SK-N-SH (cell line): ENCODE results near the gene ASF1B. TPM values are rescaled to one million over a fixed set of nuclear protein-coding genes. Genes with fewer than 3 reads are reported as not detected.

ENCODE experiments used
- CTCF ChIA-PET: fragments of 300-600, 350-600 bp; formaldehyde crosslinking; extraction: SDS; loops from one replicate; lab custom pipeline; 2021; lab: Yijun Ruan, JAX
- POLR2A ChIA-PET: fragments of 350-600 bp; sonication (Branson Sonifier 250); formaldehyde crosslinking; extraction: SDS; loops from one replicate; lab custom pipeline; 2020; ENCODE audit warnings: antibody characterized with exemption, inconsistent platforms; lab: Yijun Ruan, JAX
- DNase-seq: peaks from one replicate; pipeline ENCODE4 v3.0.0; 2012
- H2AFZ ChIP-seq: fragments of 200-600 bp; sonication (generic); 2 replicates; pipeline ENCODE4 v1.8.1; 2016; ENCODE audit warnings: antibody characterized with exemption, mild to moderate bottlenecking, low read depth
- H3F3A ChIP-seq: fragments of 200-600 bp; sonication (generic); replicated peaks from 2 replicates; pipeline ENCODE3; 2016; ENCODE audit warnings: antibody characterized with exemption, mild to moderate bottlenecking; ENCODE audit not compliant: insufficient read depth
- H3K27ac ChIP-seq, 2 experiments: fragments of 200-500 bp in 1 of 2; fragments of 200-600 bp in 1 of 2; sonication (Bioruptor generic) in 1 of 2; sonication (generic), shearing (Covaris generic) in 1 of 2; 2 replicates each; pipeline versions ENCODE4 v1.5.1 to v1.6.1; 2014 to 2016; ENCODE audit warnings: low read depth in 2 of 2, inconsistent platforms in 1 of 2, low read length in 1 of 2, mild to moderate bottlenecking in 1 of 2, mixed read lengths in 1 of 2
- H3K27me3 ChIP-seq: fragments of 200-600 bp; sonication (generic), shearing (Covaris generic); 2 replicates; pipeline ENCODE4 v1.6.1; 2016; ENCODE audit warnings: mixed run types; ENCODE audit not compliant: insufficient read depth
- H3K36me3 ChIP-seq, 2 experiments: fragments of 200-500 bp in 1 of 2; fragments of 200-600 bp in 1 of 2; sonication (Bioruptor generic) in 1 of 2; sonication (generic) in 1 of 2; replicated peaks in 1 of 2; 2 replicates each; pipeline versions ENCODE3 to v1.5.1; 2014 to 2016; ENCODE audit warnings: low read length in 1 of 2, mild to moderate bottlenecking in 1 of 2; ENCODE audit not compliant: insufficient read depth in 2 of 2, control insufficient read depth in 1 of 2
- H3K4me1 ChIP-seq, 2 experiments: fragments of 200-500 bp in 1 of 2; fragments of 200-600 bp in 1 of 2; sonication (Bioruptor generic) in 1 of 2; sonication (generic), shearing (Covaris generic) in 1 of 2; 2 replicates each; pipeline versions ENCODE4 v1.5.1 to v1.6.1; 2014 to 2016; ENCODE audit warnings: low read depth in 1 of 2, low read length in 1 of 2, mixed run types in 1 of 2; ENCODE audit not compliant: insufficient read depth in 2 of 2, control insufficient read depth in 1 of 2
- H3K4me2 ChIP-seq: fragments of 200-600 bp; sonication (generic), shearing (Covaris generic); 2 replicates; pipeline ENCODE4 v1.6.1; 2017; ENCODE audit warnings: mixed run types
- H3K4me3 ChIP-seq, 2 experiments: fragments of 200-500 bp in 1 of 2; fragments of 200-600 bp in 1 of 2; sonication (Bioruptor generic) in 1 of 2; sonication (generic), shearing (Covaris generic) in 1 of 2; 2 replicates each; pipeline versions ENCODE4 v1.5.1 to v1.8.1; 2014 to 2016; ENCODE audit warnings: low read depth in 2 of 2, inconsistent platforms in 1 of 2, low read length in 1 of 2, mild to moderate bottlenecking in 1 of 2, mixed read lengths in 1 of 2, moderate library complexity in 1 of 2
- H3K79me2 ChIP-seq: fragments of 200-600 bp; sonication (generic); 2 replicates; pipeline ENCODE4 v1.8.1; 2017; ENCODE audit warnings: mild to moderate bottlenecking; ENCODE audit not compliant: insufficient read depth
- H3K9ac ChIP-seq: fragments of 200-600 bp; sonication (generic); 2 replicates; pipeline ENCODE4 v1.6.1; 2017; ENCODE audit warnings: mixed run types
- H3K9me2 ChIP-seq: fragments of 200-600 bp; sonication (generic); 2 replicates; pipeline ENCODE4 v1.6.1; 2017; ENCODE audit warnings: mixed run types
- H3K9me3 ChIP-seq: fragments of 200-600 bp; sonication (generic); 2 replicates; pipeline ENCODE4 v1.6.1; 2017; ENCODE audit warnings: mixed run types, mild to moderate bottlenecking, moderate library complexity
- H4K20me1 ChIP-seq: fragments of 200-600 bp; sonication (generic); 2 replicates; pipeline ENCODE4 v1.6.1; 2017; ENCODE audit warnings: mild to moderate bottlenecking, mixed run types; ENCODE audit not compliant: insufficient read depth
- EP300 ChIP-seq, 2 experiments: IDR thresholded peaks; 2 replicates each; pipeline versions ENCODE4 v1.4.0 to v1.6.1; 2012; ENCODE audit warnings: borderline replicate concordance in 1 of 2, low read depth in 1 of 2, low read length in 1 of 2
- EZH2phosphoT487 ChIP-seq: fragments of 200-600 bp; sonication (generic); IDR thresholded peaks from 2 replicates; pipeline ENCODE4 v1.6.1; 2017; ENCODE audit warnings: low read depth, mixed run types, mild to moderate bottlenecking, antibody characterized with exemption, moderate library complexity, borderline replicate concordance
- FOSL2 ChIP-seq: IDR thresholded peaks from 2 replicates; pipeline ENCODE4 v1.4.0; 2012; ENCODE audit warnings: low read depth, mild to moderate bottlenecking, moderate library complexity, borderline replicate concordance
- FOXJ3 ChIP-seq: sonication (generic); formaldehyde crosslinking; IDR thresholded peaks from 2 replicates; pipeline ENCODE4 v1.5.1; 2020; ENCODE audit warnings: mild to moderate bottlenecking, missing genetic modification reagents
- GABPA ChIP-seq: IDR thresholded peaks from 2 replicates; pipeline ENCODE4 v1.4.0; 2012; ENCODE audit warnings: low read depth, mild to moderate bottlenecking
- GATA2 ChIP-seq: sonication (generic); formaldehyde crosslinking; IDR thresholded peaks from 2 replicates; pipeline ENCODE4 v1.5.0; 2020; ENCODE audit warnings: mild to moderate bottlenecking, missing genetic modification reagents
- JUND ChIP-seq: IDR thresholded peaks from 2 replicates; pipeline ENCODE4 v1.4.0; 2012
- MXI1 ChIP-seq: IDR thresholded peaks from 2 replicates; pipeline ENCODE4 v1.6.1; 2012; ENCODE audit warnings: mild to moderate bottlenecking, low read depth, low read length, improper control_type of control experiment
- NFIC ChIP-seq: IDR thresholded peaks from 2 replicates; pipeline ENCODE4 v1.4.0; 2012; ENCODE audit warnings: borderline replicate concordance
- NRF1 ChIP-seq: IDR thresholded peaks from 2 replicates; pipeline ENCODE4 v1.6.1; 2012; ENCODE audit warnings: low read depth, mild to moderate bottlenecking, low read length
- POLR2AphosphoS5 ChIP-seq: IDR thresholded peaks from 2 replicates; pipeline ENCODE4 v1.6.1; 2012; ENCODE audit warnings: low read depth, low read length
- RAD21 ChIP-seq: IDR thresholded peaks from 2 replicates; pipeline ENCODE4 v1.6.1; 2012; ENCODE audit warnings: mild to moderate bottlenecking, low read length
- RCOR1 ChIP-seq: fragments of 150-350 bp; IDR thresholded peaks from 2 replicates; pipeline ENCODE4 v1.6.1; 2017; ENCODE audit warnings: antibody characterized with exemption, low read length
- RFX5 ChIP-seq: IDR thresholded peaks from 2 replicates; pipeline ENCODE4 v1.6.1; 2012; ENCODE audit warnings: mild to moderate bottlenecking, improper control_type of control experiment, low read length
- SIN3A ChIP-seq: IDR thresholded peaks from 2 replicates; pipeline ENCODE4 v1.6.1; 2012; ENCODE audit warnings: low read depth, mild to moderate bottlenecking, low read length, moderate library complexity, borderline replicate concordance
- SMC3 ChIP-seq: IDR thresholded peaks from 2 replicates; pipeline ENCODE4 v1.6.1; 2012; ENCODE audit warnings: low read depth, low read length, improper control_type of control experiment
- TAF1 ChIP-seq: IDR thresholded peaks from 2 replicates; pipeline ENCODE4 v1.6.1; 2012; ENCODE audit warnings: low read depth, mild to moderate bottlenecking, low read length, moderate library complexity, borderline replicate concordance
- TCF12 ChIP-seq: IDR thresholded peaks from 2 replicates; pipeline ENCODE4 v1.4.0; 2012
- TEAD4 ChIP-seq: IDR thresholded peaks from 2 replicates; pipeline ENCODE4 v1.4.0; 2012; ENCODE audit warnings: mild to moderate bottlenecking, borderline replicate concordance; ENCODE audit not compliant: insufficient read depth
- YY1 ChIP-seq: IDR thresholded peaks from 2 replicates; pipeline ENCODE4 v1.4.0; 2012; ENCODE audit warnings: low read depth, mild to moderate bottlenecking
- whole genome bisulfite sequencing: methylation state at CpG from one replicate; pipeline ENCODE4 v1.1.6; 2017; ENCODE audit warnings: low lambda C conversion rate; 5-methylcytosine and 5-hydroxymethylcytosine counted together
- polyA plus RNA-seq, 3 experiments: library from polyadenylated mRNA; depleted of rRNA; stranded (reverse); fragments of >200 nt; gene quantifications; 2 replicates each; pipeline ENCODE4 v1.2.3, GENCODE V29; 2012
- TF ChIP-seq, protein P1 (sequence below): IDR thresholded peaks from 2 replicates; pipeline ENCODE4 v1.4.0; 2012; ENCODE audit warnings: low read depth
- TF ChIP-seq, protein P2 (sequence below): fragments of 200-600 bp; sonication (generic); IDR thresholded peaks from 2 replicates; pipeline ENCODE4 v1.6.1; 2017; ENCODE audit warnings: antibody characterized with exemption, mild to moderate bottlenecking, moderate library complexity
- TF ChIP-seq, protein P3 (sequence below): fragments of 150-350 bp; IDR thresholded peaks from 2 replicates; pipeline ENCODE4 v1.6.1; 2017; ENCODE audit warnings: antibody characterized with exemption, low read length, low read depth, borderline replicate concordance
- TF ChIP-seq, protein P4 (sequence below): IDR thresholded peaks from 2 replicates; pipeline ENCODE4; 2012

ASF1B gene
- polyA plus RNA-seq, 1 of the 3 experiments (the other 2 are of a cell fraction): 19.0 TPM

DNA sequence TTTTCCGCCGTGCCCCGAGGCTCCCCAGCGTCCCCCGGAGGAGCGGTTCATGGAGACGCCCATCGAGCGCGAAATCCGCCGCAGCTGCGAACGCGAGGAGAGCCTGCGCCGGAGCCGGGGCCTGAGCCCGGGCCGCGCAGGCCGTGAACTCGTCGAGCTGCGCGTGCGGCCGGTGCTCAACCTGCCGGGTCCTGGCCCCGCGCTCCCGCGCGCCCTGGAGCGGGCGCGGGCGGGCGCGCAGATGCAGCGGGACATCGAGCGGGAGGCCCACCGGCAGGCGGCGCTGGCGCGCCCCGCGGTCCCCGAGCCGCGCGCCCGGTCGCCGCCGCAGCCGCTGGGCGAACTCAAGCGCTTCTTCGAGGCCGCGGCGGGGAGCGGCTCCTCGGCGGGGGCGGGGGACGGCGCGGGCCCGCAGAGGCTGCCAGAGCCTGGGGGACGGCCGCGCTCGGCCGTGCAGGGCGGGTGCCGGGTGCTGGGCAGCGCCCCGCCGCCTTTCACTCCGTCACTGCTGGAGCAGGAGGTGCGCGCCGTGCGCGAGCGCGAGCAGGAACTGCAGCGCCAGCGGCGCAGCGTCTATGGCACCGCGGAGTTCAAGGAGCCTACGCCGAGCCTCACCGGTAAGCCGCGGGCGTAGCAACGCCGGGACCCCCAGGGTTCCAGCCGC lies 63.0 kb downstream of the ASF1B start:
- TF ChIP-seq TAF1: no peak
- TF ChIP-seq, protein P1, sequence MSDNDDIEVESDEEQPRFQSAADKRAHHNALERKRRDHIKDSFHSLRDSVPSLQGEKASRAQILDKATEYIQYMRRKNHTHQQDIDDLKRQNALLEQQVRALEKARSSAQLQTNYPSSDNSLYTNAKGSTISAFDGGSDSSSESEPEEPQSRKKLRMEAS: no peak
- no peak for TF ChIP-seq POLR2AphosphoS5
- no peak for TF ChIP-seq YY1
- TF ChIP-seq, protein P2, sequence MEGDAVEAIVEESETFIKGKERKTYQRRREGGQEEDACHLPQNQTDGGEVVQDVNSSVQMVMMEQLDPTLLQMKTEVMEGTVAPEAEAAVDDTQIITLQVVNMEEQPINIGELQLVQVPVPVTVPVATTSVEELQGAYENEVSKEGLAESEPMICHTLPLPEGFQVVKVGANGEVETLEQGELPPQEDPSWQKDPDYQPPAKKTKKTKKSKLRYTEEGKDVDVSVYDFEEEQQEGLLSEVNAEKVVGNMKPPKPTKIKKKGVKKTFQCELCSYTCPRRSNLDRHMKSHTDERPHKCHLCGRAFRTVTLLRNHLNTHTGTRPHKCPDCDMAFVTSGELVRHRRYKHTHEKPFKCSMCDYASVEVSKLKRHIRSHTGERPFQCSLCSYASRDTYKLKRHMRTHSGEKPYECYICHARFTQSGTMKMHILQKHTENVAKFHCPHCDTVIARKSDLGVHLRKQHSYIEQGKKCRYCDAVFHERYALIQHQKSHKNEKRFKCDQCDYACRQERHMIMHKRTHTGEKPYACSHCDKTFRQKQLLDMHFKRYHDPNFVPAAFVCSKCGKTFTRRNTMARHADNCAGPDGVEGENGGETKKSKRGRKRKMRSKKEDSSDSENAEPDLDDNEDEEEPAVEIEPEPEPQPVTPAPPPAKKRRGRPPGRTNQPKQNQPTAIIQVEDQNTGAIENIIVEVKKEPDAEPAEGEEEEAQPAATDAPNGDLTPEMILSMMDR: peak; percentile 38
- TF ChIP-seq, protein P3, sequence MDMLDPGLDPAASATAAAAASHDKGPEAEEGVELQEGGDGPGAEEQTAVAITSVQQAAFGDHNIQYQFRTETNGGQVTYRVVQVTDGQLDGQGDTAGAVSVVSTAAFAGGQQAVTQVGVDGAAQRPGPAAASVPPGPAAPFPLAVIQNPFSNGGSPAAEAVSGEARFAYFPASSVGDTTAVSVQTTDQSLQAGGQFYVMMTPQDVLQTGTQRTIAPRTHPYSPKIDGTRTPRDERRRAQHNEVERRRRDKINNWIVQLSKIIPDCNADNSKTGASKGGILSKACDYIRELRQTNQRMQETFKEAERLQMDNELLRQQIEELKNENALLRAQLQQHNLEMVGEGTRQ: no peak
- TF ChIP-seq RAD21: no peak
- TF ChIP-seq, protein P4, sequence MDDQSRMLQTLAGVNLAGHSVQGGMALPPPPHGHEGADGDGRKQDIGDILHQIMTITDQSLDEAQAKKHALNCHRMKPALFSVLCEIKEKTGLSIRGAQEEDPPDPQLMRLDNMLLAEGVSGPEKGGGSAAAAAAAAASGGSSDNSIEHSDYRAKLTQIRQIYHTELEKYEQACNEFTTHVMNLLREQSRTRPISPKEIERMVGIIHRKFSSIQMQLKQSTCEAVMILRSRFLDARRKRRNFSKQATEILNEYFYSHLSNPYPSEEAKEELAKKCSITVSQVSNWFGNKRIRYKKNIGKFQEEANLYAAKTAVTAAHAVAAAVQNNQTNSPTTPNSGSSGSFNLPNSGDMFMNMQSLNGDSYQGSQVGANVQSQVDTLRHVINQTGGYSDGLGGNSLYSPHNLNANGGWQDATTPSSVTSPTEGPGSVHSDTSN: no peak
- no peak for TF ChIP-seq TCF12
- no peak for TF ChIP-seq RCOR1
- TF ChIP-seq JUND: no peak
- no peak for TF ChIP-seq RFX5
- peak; percentile 63 for TF ChIP-seq NRF1
- TF ChIP-seq GABPA: no peak
- no peak for TF ChIP-seq EZH2phosphoT487
- TF ChIP-seq SIN3A: no peak
- TF ChIP-seq NFIC: no peak
- TF ChIP-seq FOXJ3: no peak
- TF ChIP-seq TEAD4: no peak
- no peak for TF ChIP-seq FOSL2
- TF ChIP-seq MXI1: peak; percentile 58
- no peak for TF ChIP-seq EP300 (IDR thresholded peaks at IDR 0.05; ENCODE audit: borderline replicate concordance in 1 of 2, low read depth in 1 of 2, low read length in 1 of 2)
- TF ChIP-seq GATA2: no peak
- TF ChIP-seq SMC3: peak; percentile 32; the same call in 1 of the 2 replicates
- TF ChIP-seq, all 33 proteins: peak for 4
- peak overlapping the region; percentile 24 to 50; a peak in 3 of 4 replicates for H3K27ac ChIP-seq
- POLR2A ChIA-PET: interaction anchor here (0.6 to 1.6 kb wide), 5 partner anchors 14 to 198 kb away, joined by 3 to 6 read pairs (median 4); partner anchors contain the start of gene IL27RA
- H2AFZ ChIP-seq: peak overlapping the region; percentile 99
- H3K36me3 ChIP-seq: no peaks in the 10 kb centered on the region
- no peaks in the 10 kb centered on the region for H3K9me3 ChIP-seq
- H3K9ac ChIP-seq: peak overlapping the region; percentile 70
- H3K9me2 ChIP-seq: no peaks in the 10 kb centered on the region
- H3K4me1 ChIP-seq: peaks cover 0 to 14% of the 10 kb centered on the region in 2 experiments; a peak in 1 of 4 replicates
- H4K20me1 ChIP-seq: no peaks in the 10 kb centered on the region
- WGBS: 0% methylated on average over 5 of the region's 106 CpGs
- peak overlapping the region; percentile 93 for H3K4me2 ChIP-seq
- CTCF ChIA-PET: interaction anchor here (0.6 to 6.7 kb wide), 48 partner anchors 9 to 802 kb away, joined by 3 to 146 read pairs (median 4); partner anchors contain the start of genes ADGRE5, C19orf67, DCAF15 and IL27RA
- H3K4me3 ChIP-seq: peak overlapping the region; percentile 60 to 85
- no peaks in the 10 kb centered on the region for H3K27me3 ChIP-seq
- H3K79me2 ChIP-seq: no peaks in the 10 kb centered on the region
- DNase-seq: peak; percentile 92
- H3F3A ChIP-seq: no peaks in the 10 kb centered on the region
